HepG2 (cell line): ENCODE measurements around the gene CCDC93.

Experiments
- ASH2L ChIP-seq: fragments of 300-600, 200-600 bp; sonication (generic); IDR thresholded peaks from 2 replicates; pipeline ENCODE4 v1.7.0; 2017; ENCODE audit warnings: low read depth, mild to moderate bottlenecking, moderate library complexity, mixed read lengths, low read length; ENCODE audit not compliant: insufficient read length
- MTA1 ChIP-seq: sonication (generic); formaldehyde crosslinking; IDR thresholded peaks from 2 replicates; pipeline ENCODE4 v1.4.0; 2020; ENCODE audit warnings: missing genetic modification reagents, mild to moderate bottlenecking, borderline replicate concordance
- RCOR2 ChIP-seq: IDR thresholded peaks from 2 replicates; pipeline ENCODE4 v1.6.1; 2016; ENCODE audit warnings: missing biosample characterization, missing genetic modification reagents
- RFX1 ChIP-seq: fragments of 450-650 bp; IDR thresholded peaks from 2 replicates; pipeline ENCODE4 v1.6.1; 2017
- TBP ChIP-seq: sonication (generic); formaldehyde crosslinking; IDR thresholded peaks from 2 replicates; pipeline ENCODE4 v1.5.0; 2020; ENCODE audit warnings: missing genetic modification reagents
- ZNF724P ChIP-seq: sonication (generic); formaldehyde crosslinking; IDR thresholded peaks from 2 replicates; pipeline ENCODE4 v1.8.0; 2022; ENCODE audit warnings: missing genetic modification reagents, borderline replicate concordance
- ZNF792 ChIP-seq: IDR thresholded peaks from 2 replicates; pipeline ENCODE4 v1.6.1; 2016
- ZNF800 ChIP-seq: sonication (generic); formaldehyde crosslinking; IDR thresholded peaks from 2 replicates; pipeline ENCODE4 v1.4.0; 2020; ENCODE audit warnings: missing genetic modification reagents
- ZSCAN30 ChIP-seq: sonication (generic); formaldehyde crosslinking; IDR thresholded peaks from 2 replicates; pipeline ENCODE4 v1.5.0; 2020; ENCODE audit warnings: mild to moderate bottlenecking, missing genetic modification reagents
- TF ChIP-seq, protein P1 (sequence below): sonication (generic); formaldehyde crosslinking; IDR thresholded peaks from 2 replicates; pipeline ENCODE4 v1.5.0; 2020; ENCODE audit warnings: mild to moderate bottlenecking, missing genetic modification reagents, moderate library complexity
- TF ChIP-seq, protein P2 (sequence below): sonication (generic); formaldehyde crosslinking; IDR thresholded peaks from 2 replicates; pipeline ENCODE4 v1.8.1; 2023; ENCODE audit warnings: missing genetic modification reagents, inconsistent platforms, borderline replicate concordance
- TF ChIP-seq, protein P3 (sequence below): IDR thresholded peaks from 2 replicates; pipeline ENCODE4 v1.6.1; 2018; ENCODE audit warnings: missing genetic modification reagents

DNA sequence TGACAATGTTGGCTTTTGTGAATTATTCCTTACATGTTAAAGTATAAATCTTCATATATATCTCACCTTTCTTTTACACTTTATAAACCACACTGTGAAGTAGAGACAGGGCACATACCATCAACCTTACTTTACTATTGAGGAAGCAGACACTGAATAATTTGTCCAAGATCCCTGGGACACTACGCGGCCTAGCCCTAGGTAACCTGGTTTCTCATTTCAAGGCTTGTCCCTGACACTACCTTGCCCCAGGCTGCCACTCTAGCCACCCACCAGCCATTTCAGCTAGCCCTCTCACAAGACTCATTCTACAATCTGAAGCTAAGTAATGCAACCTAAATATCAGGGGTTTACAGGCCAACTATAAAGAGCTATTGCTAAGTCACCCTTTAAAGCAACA is 26.7 kb downstream of the CCDC93 start:
- TF ChIP-seq, protein P1, sequence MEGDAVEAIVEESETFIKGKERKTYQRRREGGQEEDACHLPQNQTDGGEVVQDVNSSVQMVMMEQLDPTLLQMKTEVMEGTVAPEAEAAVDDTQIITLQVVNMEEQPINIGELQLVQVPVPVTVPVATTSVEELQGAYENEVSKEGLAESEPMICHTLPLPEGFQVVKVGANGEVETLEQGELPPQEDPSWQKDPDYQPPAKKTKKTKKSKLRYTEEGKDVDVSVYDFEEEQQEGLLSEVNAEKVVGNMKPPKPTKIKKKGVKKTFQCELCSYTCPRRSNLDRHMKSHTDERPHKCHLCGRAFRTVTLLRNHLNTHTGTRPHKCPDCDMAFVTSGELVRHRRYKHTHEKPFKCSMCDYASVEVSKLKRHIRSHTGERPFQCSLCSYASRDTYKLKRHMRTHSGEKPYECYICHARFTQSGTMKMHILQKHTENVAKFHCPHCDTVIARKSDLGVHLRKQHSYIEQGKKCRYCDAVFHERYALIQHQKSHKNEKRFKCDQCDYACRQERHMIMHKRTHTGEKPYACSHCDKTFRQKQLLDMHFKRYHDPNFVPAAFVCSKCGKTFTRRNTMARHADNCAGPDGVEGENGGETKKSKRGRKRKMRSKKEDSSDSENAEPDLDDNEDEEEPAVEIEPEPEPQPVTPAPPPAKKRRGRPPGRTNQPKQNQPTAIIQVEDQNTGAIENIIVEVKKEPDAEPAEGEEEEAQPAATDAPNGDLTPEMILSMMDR (CRISPR knock-in tag), result no peak
- TF ChIP-seq ASH2L (no peak), MTA1 (CRISPR knock-in tag) (no peak), ZNF792 (CRISPR knock-in tag) (no peak), ZNF724P (CRISPR knock-in tag) (no peak), RCOR2 (CRISPR knock-in tag) (no peak), ZNF800 (no peak), ZSCAN30 (no peak), RFX1 (no peak), TBP (CRISPR knock-in tag) (no peak)
- TF ChIP-seq, protein P2, sequence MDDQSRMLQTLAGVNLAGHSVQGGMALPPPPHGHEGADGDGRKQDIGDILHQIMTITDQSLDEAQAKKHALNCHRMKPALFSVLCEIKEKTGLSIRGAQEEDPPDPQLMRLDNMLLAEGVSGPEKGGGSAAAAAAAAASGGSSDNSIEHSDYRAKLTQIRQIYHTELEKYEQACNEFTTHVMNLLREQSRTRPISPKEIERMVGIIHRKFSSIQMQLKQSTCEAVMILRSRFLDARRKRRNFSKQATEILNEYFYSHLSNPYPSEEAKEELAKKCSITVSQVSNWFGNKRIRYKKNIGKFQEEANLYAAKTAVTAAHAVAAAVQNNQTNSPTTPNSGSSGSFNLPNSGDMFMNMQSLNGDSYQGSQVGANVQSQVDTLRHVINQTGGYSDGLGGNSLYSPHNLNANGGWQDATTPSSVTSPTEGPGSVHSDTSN, result no peak
- TF ChIP-seq, protein P3, sequence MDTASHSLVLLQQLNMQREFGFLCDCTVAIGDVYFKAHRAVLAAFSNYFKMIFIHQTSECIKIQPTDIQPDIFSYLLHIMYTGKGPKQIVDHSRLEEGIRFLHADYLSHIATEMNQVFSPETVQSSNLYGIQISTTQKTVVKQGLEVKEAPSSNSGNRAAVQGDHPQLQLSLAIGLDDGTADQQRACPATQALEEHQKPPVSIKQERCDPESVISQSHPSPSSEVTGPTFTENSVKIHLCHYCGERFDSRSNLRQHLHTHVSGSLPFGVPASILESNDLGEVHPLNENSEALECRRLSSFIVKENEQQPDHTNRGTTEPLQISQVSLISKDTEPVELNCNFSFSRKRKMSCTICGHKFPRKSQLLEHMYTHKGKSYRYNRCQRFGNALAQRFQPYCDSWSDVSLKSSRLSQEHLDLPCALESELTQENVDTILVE (CRISPR knock-in tag), result no peak
